Measurements from ENCODE around the gene RMDN2.
"Not testable (repeated sequence)": the region's sequence is repeated elsewhere in the genome, so short reads cannot be mapped to it uniquely, and the experiment has no call there.

RMDN2 gene

DNA sequence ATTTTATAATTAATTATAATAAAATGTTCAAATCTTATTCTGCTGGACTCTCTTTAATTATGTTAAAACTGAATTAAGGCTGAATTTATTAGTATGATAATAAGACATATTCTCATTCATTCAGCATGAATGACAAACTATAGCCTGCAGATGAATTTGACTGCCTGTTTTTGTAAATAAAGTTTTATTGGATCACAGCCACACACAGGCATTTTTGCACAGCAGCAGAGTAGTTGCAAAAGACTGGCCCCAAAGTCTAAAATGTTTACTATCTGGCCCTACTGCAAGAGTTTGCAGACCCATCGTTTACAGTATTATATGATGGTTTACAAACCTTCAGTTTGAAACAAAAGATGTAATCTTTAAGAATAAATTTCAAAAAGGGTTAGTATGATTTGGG, 58.6 kb downstream of the RMDN2 start:
- Histone ChIP-seq H3K27ac (no peak overlapping the region), H3K4me3 (no peak overlapping the region)

DNA sequence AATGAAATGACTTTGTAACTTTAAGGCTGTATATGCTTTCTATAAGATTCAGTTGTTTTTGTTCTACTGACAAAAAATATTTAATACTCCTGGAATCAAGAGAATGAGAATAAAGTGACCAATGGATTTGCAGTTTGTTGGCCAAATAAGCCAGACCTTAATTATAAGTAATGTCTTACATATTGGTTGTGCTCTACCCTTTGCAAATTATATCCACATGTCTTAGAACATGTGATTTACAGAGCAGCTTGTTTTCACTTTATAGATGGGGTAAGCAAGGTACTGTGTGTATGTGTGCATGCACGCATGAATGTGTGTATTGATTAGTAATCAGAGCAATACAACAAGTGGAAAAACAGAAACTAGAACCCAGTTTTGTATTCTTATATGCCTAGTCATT, 59.1 kb downstream of the RMDN2 start:
- no peak overlapping the region for H3K4me3 ChIP-seq
- H3K27ac ChIP-seq: no peak overlapping the region

DNA sequence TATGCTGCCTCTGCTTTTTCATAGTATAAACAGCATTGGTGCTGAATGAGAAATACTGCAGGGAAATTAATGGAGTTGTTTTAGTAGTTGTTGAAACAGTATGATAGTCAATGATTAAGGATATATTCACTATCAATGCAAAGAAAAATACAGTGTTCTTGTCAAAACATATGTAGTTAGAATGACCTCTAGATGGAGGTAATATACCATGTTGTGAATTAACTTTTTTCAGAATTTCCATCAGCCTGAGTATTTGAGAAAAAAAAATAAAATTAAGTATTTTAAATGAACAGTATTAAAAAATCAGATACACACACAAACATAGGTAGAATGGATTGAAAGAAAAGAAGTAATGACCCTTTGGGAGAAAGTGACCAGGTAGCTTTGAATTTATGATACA, 59.5 kb downstream of the RMDN2 start:
- Histone ChIP-seq H3K27ac (no peak overlapping the region), H3K4me3 (no peak overlapping the region)

GRCh38 chr2:37985333-37985732, 60.2 kb downstream of the RMDN2 start:
- Histone ChIP-seq H3K4me3 (no peak overlapping the region), H3K27ac (no peak overlapping the region)

DNA sequence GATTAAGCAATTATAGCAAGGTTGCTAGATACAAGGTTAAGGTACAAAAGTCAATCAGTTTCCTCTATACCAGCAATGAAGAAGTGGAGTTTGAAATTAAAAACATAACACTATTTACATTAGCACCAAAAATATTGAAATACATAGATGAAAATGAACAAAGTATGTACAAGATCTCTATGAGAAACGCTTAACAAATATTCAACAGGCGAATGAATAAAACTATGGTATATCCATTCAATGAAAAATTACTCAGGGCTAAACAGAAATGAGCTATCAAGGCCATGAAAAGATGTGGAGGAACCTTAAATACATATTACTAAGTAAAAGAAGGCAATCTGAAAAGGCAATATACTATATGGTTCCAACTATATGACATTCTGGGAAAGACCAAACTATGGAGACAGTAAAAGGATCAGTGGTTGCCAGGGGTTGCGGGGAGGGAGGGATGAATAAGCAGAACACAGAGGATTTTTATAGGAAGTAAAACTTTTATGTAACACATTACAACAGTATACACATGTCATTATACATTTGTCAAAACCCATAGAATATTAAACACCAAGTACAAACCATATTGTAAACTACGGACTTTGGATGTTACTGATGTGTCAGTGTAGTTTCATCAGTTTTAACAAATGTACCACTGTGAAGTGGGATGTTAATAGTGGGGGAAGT, 62.1 kb downstream of the RMDN2 start:
- no peak overlapping the region for H3K4me3 ChIP-seq
- no peak overlapping the region for H3K27ac ChIP-seq

DNA sequence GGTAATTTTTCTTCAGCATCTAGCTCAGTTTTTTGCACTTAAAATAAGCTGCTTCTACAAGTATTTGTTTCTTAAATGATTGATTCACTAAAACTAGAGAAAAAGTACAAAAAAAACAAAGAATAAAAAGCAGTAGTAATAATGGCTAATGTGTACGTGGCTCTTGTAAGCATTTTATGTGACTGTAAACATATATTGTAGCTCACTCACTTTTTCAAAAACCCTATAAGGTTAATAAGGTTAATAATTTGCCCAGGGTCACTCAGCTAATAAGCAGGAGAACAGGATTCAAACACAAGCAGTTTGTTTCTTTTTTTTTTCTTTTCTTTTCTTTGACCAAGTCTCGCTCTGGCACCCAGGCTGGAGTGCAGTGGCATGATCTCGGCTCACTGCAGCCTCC, 67.5 kb downstream of the RMDN2 start:
- H3K27ac ChIP-seq: no peak overlapping the region

GRCh38 chr2:37993143-37993542, 68.1 kb downstream of the RMDN2 start:
- Histone ChIP-seq H3K27ac (no peak overlapping the region), H3K4me3 (no peak overlapping the region)

More for the DNA sequence above, 67.5 kb downstream of the RMDN2 start:
- no peak overlapping the region for H3K4me3 ChIP-seq

- H3K27ac ChIP-seq: no peak overlapping the region
- H3K4me3 ChIP-seq: no peak overlapping the region
Observed at GRCh38 chr2:37997629-37998028, 72.5 kb downstream of the RMDN2 start.

DNA sequence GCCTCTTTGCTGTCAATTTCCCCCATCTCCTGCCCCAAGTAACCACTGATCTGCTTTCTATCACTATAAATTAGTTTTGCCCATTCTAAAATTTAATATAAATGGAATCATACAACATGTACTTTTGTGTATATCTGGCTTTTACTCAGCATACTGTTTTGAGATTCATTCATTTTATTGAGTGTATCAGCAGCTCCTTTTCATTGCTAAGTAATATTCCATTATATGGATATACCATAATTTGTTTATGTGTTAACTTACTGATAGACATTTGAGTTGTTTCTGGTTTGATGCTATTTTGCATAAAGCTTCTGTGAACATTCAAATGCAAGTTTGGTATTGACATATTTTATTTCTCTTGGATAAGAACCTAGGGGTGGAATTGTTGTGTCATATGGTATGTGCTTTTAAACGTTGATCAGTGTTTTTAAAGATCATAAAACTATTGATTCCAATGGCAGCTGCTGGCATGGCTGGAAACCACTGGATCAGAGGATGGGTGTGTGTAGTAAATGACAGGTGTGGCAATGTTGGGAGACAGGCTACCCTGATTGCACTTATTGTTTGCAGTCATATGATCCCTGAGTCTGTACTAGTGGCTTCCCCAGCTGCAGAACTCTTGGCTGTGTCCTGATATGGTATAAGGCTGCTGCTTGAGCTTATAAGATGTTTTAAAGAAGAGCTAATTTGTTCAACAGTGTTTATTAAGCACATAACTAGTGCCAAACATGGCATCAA, 75.6 kb downstream of the RMDN2 start:
- Histone ChIP-seq H3K27ac (no peak overlapping the region), H3K4me3 (no peak overlapping the region)

GRCh38 chr2:38010187-38010586, 85.1 kb downstream of the RMDN2 start:
- not testable (repeated sequence) for H3K27ac ChIP-seq, H3K4me3 ChIP-seq

DNA sequence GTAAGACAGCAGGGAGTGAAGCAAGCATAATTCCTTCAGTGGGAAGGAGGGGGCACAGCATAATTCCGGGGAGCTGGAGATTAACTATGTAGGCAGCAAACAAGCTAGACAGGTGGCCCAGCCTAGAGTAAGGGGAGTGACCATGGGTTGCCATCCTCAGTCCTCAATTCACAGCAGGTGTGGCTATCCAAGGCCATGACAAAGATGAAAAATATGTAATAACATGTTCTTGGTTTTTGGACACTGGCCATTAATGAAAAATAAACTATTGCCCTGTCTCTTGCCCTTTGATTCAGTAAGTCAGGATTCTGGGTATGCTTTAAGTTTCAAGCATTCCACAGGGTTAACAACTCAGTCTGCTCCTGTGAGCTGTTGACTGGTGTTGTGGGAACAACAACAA, 85.9 kb downstream of the RMDN2 start:
- H3K27ac ChIP-seq: no peak overlapping the region
- H3K4me3 ChIP-seq: no peak overlapping the region

DNA sequence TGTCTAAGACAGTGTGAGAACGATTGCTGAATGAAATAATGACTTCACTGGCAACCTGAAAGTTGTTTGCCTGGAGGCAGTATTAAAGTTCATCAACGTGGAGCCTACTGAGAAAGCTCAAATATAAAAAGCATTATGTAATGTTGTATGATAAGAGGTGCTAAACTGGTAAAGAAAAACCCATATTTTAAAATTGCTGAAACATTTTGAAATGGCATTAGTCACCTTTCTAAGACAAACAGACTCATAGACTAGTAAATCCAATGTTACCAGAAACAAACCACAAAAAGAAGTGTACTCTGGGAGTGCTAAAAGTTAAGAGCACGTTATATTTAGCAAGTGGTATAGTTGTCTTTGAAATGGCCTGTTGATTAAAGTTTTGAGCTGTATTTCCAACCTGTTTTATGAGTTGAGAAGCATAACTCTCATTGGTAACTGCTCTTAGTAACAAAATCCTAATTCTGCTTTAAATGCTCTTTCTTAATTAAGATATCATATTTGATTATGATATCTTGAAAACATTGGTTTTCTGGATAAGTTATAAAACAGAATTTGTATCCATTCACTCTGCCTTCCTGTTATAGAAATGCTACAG, 88.2 kb downstream of the RMDN2 start:
- Histone ChIP-seq H3K4me3 (no peak overlapping the region), H3K27ac (no peak overlapping the region)

DNA sequence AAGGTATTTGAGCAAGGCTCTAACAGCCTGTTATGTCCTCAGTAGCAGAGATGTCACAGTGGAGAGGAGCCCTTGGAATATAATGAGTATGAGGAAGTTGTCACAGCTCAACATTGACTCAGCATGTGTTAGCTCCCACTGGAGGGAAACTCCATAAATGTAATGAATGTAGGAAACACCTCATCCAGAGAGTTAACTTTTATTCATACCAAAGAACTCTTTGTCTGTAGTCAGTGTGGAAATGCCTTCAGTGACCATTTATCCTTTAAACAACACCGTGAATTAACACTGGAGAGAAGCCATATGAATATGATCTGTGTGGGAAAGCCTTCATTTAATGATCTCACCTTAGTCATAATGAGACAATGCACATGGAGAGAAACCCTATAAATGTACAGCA, 91.1 kb downstream of the RMDN2 start:
- H3K27ac ChIP-seq: no peak overlapping the region

GRCh38 chr2:38017836-38018235, 92.7 kb downstream of the RMDN2 start:
- H3K4me3 ChIP-seq: no peak overlapping the region
- no peak overlapping the region for H3K27ac ChIP-seq

More for the DNA sequence above, 91.1 kb downstream of the RMDN2 start:
- no peak overlapping the region for H3K4me3 ChIP-seq

GRCh38 chr2:38020359-38021069, 95.4 kb downstream of the RMDN2 start:
- H3K27ac ChIP-seq, H3K4me3 ChIP-seq: not testable (repeated sequence)

DNA sequence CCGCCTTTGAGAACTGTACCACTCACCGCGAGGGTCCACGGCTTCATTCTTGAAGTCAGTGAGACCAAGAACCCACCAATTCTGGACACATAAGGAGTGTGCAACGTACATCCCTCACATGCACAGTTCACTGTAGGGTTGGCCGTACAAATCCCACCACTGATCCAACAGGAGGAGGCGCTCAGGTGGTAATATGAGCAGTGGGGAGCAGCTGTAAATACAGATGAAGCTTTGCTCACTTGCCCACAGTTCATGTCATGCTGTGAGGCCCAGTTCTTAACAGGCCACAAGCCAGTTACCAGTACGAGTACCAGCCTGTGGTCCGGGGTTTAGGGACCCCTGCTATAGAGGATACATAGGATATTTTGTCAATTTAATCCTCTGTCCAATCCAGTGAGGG, 96.5 kb downstream of the RMDN2 start:
- no peak overlapping the region for H3K27ac ChIP-seq
- no peak overlapping the region for H3K4me3 ChIP-seq

DNA sequence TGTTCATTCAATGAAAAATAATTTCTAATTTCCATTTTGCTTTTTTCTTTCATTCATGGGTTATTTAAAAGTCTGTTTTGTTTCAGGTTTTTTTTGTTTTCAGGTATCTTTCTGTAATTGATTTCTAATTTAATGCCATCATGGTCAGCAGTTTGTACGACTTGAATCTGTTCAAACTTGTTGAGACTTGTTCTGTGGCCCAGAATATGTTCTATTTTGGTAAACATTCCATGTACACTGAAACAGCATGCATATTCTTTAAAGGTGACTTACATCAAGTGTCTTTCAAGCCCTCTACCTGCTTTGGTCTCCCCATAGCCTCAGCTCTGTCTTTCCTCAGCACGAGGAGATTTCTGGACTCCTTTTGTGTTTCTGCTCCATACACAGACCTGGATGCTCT, 101.8 kb downstream of the RMDN2 start:
- H3K4me3 ChIP-seq: no peak overlapping the region
- H3K27ac ChIP-seq: no peak overlapping the region

DNA sequence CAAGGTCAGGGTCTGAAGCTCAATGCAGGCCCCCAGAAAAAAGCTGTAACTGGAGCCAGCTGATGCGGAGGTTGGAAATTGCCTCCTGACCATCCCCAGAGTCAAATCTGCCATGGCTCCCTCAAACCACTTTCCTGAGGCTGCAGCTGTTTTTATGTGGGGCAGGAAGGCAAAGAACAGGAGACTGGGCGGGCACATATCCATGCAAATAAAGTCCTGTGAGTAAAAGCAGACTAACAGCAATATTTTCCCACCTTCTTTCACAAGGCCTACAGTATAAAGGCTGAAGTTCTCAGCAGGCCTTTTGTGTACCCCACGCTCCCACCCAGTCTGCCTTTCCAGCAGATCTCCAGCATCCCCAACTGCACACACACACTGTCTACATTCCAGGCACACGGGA, 103.7 kb downstream of the RMDN2 start:
- no peak overlapping the region for H3K4me3 ChIP-seq
- H3K27ac ChIP-seq: no peak overlapping the region

GRCh38 chr2:38029512-38029911, 104.4 kb downstream of the RMDN2 start:
- Histone ChIP-seq H3K27ac (no peak overlapping the region), H3K4me3 (no peak overlapping the region)

- no peak overlapping the region for H3K4me3 ChIP-seq
Observed at GRCh38 chr2:38030635-38031355, 105.7 kb downstream of the RMDN2 start.

More at GRCh38 chr2:38030635-38031355, 105.7 kb downstream of the RMDN2 start:
- H3K27ac ChIP-seq: no peak overlapping the region
